ENCODE results near the gene MRPS31. TPM values are rescaled to one million over a fixed set of nuclear protein-coding genes. Genes with fewer than 3 reads are reported as not detected.
A peak's percentile ranks its signal among the peaks of the same experiment; 100 is the strongest.

MRPS31 gene
- total RNA-seq, result 10 to 100 TPM; 32.0 to 38.7 TPM
- polyA plus RNA-seq (2013, experiment 1 of 2), result 38.8 TPM
- 33.9 TPM for polyA plus RNA-seq (2013, experiment 2 of 2)
- long read RNA-seq, experiment 1, transcript MRPS31-201 (7 exons, 1,462 nt), result major isoform, 21 of 29 reads
- long read RNA-seq, experiment 1, partial matches to known transcripts, result 4 of 29 reads
- long read RNA-seq, experiment 1, other reads (novel, unspliced or antisense), result 3 of 29 reads
- long read RNA-seq, experiment 2, transcript MRPS31-201 (7 exons, 1,462 nt), result major isoform, 86 of 97 reads
- long read RNA-seq, experiment 2, partial matches to known transcripts, result 0 of 97 reads
- long read RNA-seq, experiment 2, other reads (novel, unspliced or antisense), result 11 of 97 reads
- long read RNA-seq, experiment 3, transcript MRPS31-201 (7 exons, 1,462 nt), result major isoform, 52 of 63 reads
- long read RNA-seq, experiment 3, partial matches to known transcripts, result 3 of 63 reads
- long read RNA-seq, experiment 3, other reads (novel, unspliced or antisense), result 7 of 63 reads
- long read RNA-seq, experiment 4, transcript MRPS31-201 (7 exons, 1,462 nt), result major isoform, 116 of 125 reads
- long read RNA-seq, experiment 4, partial matches to known transcripts, result 1 of 125 reads
- long read RNA-seq, experiment 4, other reads (novel, unspliced or antisense), result 8 of 125 reads

- H3K27me3 Mint-ChIP-seq (ENCODE audit: insufficient read depth), result no peaks in the 10 kb centered on the region
- H3K4me3 ChIP-seq (ENCODE audit: low read length), result peak within 1 kb of the TSS; percentile 98
- H3K27me3 ChIP-seq (ENCODE audit: control insufficient read depth, insufficient read depth, low read length, poor library complexity, severe bottlenecking), result no peaks in the 10 kb centered on the region
- H3K36me3 ChIP-seq (ENCODE audit: control insufficient read depth, insufficient read depth, low read length), result peaks cover 8% of the 10 kb centered on the region
- H3K27ac Mint-ChIP-seq, result peak within 1 kb of the TSS; percentile 96
- H3K4me1 Mint-ChIP-seq, result peaks cover 8% of the 10 kb centered on the region
- H3K27ac ChIP-seq (ENCODE audit: low read depth, low read length), result peak within 1 kb of the TSS; percentile 62
- 1 to 5% methylated on average over 30 to 52 of the region's 52 CpGs for WGBS, 2 experiments (ENCODE audit: insufficient coverage in 1 of 2, insufficient read length in 1 of 2)
- H3K4me3 Mint-ChIP-seq, result peak within 1 kb of the TSS; percentile 98
- H3K9me3 Mint-ChIP-seq, result no peaks in the 10 kb centered on the region
- H3K9me3 ChIP-seq (ENCODE audit: control insufficient read depth, low read length), result no peaks in the 10 kb centered on the region
- peak; percentile 99 for DNase-seq
- no peaks in the 10 kb centered on the region for H3K4me1 ChIP-seq (ENCODE audit: control insufficient read depth, insufficient read depth, low read length)
- no peak for TF ChIP-seq CTCF (conservative IDR thresholded peaks at IDR 0.05)
- peak within 1 kb of the TSS; percentile 71 for H3K9ac ChIP-seq (ENCODE audit: extremely low read depth, low read length, poor library complexity, severe bottlenecking)
- peaks cover 7% of the 10 kb centered on the region for H3K36me3 Mint-ChIP-seq (ENCODE audit: low read depth)
These were observed at the start of gene MRPS31 for GRCh38 chr13:40770934-40771618. Gene MRPS31 (minus strand): TSS chr13:40771190. CDS start chr13:40771136, 54 bp downstream.

DNA sequence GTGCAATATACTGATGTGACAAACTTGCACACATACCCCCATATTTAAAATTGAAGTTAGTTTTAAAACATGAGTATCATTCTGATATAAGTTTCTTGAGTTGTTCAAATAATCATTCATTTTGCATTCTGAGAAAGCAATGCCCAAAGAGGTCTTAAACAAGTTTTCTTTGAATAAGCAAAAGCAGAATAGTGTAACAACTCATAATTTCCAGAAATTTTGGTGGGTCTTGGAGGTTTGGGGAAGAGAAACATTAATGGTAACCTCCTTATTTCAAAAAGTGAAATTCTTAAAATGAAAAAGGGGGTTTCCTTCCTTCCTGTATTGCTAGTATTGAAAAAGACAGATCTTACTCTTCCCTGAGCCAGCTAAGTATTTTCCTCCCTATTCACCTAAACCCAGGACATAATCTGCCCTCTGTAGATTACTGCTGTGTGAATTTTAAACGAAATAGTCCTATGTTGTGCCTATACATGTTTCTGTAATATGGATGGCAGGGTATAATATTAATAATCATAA lies 48.9 kb upstream of the MRPS31 start:
- Mint-ChIP-seq H3K36me3 (ENCODE audit: low read depth) (peaks cover 2% of the 10 kb centered on the region), H3K4me3 (no peak overlapping the region), H3K27ac (no peak overlapping the region), H3K9me3 (peaks cover 18% of the 10 kb centered on the region), H3K4me1 (no peaks in the 10 kb centered on the region), H3K27me3 (ENCODE audit: insufficient read depth) (peaks cover 14% of the 10 kb centered on the region)
- no peaks in the 10 kb centered on the region for H3K36me3 ChIP-seq (ENCODE audit: control insufficient read depth, insufficient read depth, low read length)
- no peak for DNase-seq
- H3K9ac ChIP-seq (ENCODE audit: extremely low read depth, low read length, poor library complexity, severe bottlenecking), result no peak overlapping the region
- H3K27ac ChIP-seq (ENCODE audit: low read depth, low read length), result no peak overlapping the region
- no peak for TF ChIP-seq CTCF (conservative IDR thresholded peaks at IDR 0.05)
- no CpG with 5 or more reads among the region's 1 CpG for WGBS, 2 experiments (ENCODE audit: insufficient coverage in 1 of 2, insufficient read length in 1 of 2)
- H3K4me3 ChIP-seq (ENCODE audit: low read length), result no peak overlapping the region
- H3K27me3 ChIP-seq (ENCODE audit: control insufficient read depth, insufficient read depth, low read length, poor library complexity, severe bottlenecking), result no peaks in the 10 kb centered on the region
- H3K9me3 ChIP-seq (ENCODE audit: control insufficient read depth, low read length), result peaks cover 12% of the 10 kb centered on the region
- no peaks in the 10 kb centered on the region for H3K4me1 ChIP-seq (ENCODE audit: control insufficient read depth, insufficient read depth, low read length)

- no peaks in the 10 kb centered on the region for H3K4me1 Mint-ChIP-seq
- WGBS, 2 experiments (ENCODE audit: insufficient coverage in 1 of 2, insufficient read length in 1 of 2), result 90 to 93% methylated on average over 2 to 5 of the region's 5 CpGs
- no peak for TF ChIP-seq CTCF (conservative IDR thresholded peaks at IDR 0.05)
These were observed 47.9 kb upstream of the MRPS31 start for GRCh38 chr13:40818926-40819325.

More at GRCh38 chr13:40818926-40819325, 47.9 kb upstream of the MRPS31 start:
- H3K9me3 ChIP-seq (ENCODE audit: control insufficient read depth, low read length), result peaks cover 19% of the 10 kb centered on the region
- H3K27ac Mint-ChIP-seq, result no peak overlapping the region
- no peaks in the 10 kb centered on the region for H3K27me3 ChIP-seq (ENCODE audit: control insufficient read depth, insufficient read depth, low read length, poor library complexity, severe bottlenecking)
- H3K27ac ChIP-seq (ENCODE audit: low read depth, low read length), result no peak overlapping the region
- H3K4me3 ChIP-seq (ENCODE audit: low read length), result no peak overlapping the region
- DNase-seq, result no peak
- H3K9ac ChIP-seq (ENCODE audit: extremely low read depth, low read length, poor library complexity, severe bottlenecking), result no peak overlapping the region
- H3K36me3 Mint-ChIP-seq (ENCODE audit: low read depth), result peaks cover 5% of the 10 kb centered on the region
- H3K27me3 Mint-ChIP-seq (ENCODE audit: insufficient read depth), result peaks cover 14% of the 10 kb centered on the region
- H3K9me3 Mint-ChIP-seq, result peaks cover 20% of the 10 kb centered on the region
- no peak overlapping the region for H3K4me3 Mint-ChIP-seq
- H3K4me1 ChIP-seq (ENCODE audit: control insufficient read depth, insufficient read depth, low read length), result no peaks in the 10 kb centered on the region
- H3K36me3 ChIP-seq (ENCODE audit: control insufficient read depth, insufficient read depth, low read length), result peaks cover 4% of the 10 kb centered on the region

All from endodermal cell (in vitro differentiated cells).